ENCODE data around the gene FBXW4.

DNA sequence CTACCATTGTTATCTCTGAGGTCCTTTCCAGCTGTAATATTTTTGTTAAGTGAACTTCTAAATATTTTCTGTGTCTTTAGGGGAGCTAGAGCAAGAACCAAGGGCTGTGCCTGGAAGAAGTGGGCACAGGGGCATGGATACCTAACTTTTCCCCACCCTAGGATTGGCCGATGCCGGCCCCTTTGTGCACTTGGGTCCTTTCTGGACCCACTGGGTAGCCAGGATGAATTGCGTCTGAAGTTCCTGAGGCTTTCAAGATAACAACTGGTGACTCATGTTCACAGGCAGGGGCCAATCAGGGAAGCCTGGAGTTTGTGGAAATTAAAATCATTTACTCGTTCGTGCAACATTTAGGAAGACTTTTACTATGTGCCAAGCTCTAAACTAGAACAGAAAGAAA is 106.1 kb downstream of the FBXW4 start:
- no peak for TF ChIP-seq CTCF (IDR thresholded peaks at IDR 0.05)
- TF ChIP-seq POLR2A (IDR thresholded peaks at IDR 0.05): no peak

All from stomach (tissue), 4 donors.